Fibroblast of skin of right biceps (primary cell): ENCODE measurements around the gene CPT1A.

Experiments used
- DNase-seq: peaks from one replicate; pipeline ENCODE4 v3.0.0-alpha.2; 2013

CPT1A gene

GRCh38 chr11:68783216-68783821 lies 58.4 kb downstream of the CPT1A start:
- no peak for DNase-seq

- no peak for DNase-seq
Observed at GRCh38 chr11:68782711-68783110, 59.0 kb downstream of the CPT1A start.

GRCh38 chr11:68780829-68781228 lies 60.9 kb downstream of the CPT1A start:
- DNase-seq = no peak

- no peak for DNase-seq
Observed at GRCh38 chr11:68778205-68778604, 63.5 kb downstream of the CPT1A start.

- peak; percentile 9 for DNase-seq
Observed at GRCh38 chr11:68776442-68777235, 65.1 kb downstream of the CPT1A start.

GRCh38 chr11:68775951-68776388 lies 65.7 kb downstream of the CPT1A start:
- no peak for DNase-seq

- no peak for DNase-seq
Observed at GRCh38 chr11:68774194-68774585, 67.5 kb downstream of the CPT1A start.

- DNase-seq = no peak
Observed at GRCh38 chr11:68773521-68774193, 68.1 kb downstream of the CPT1A start.

- DNase-seq = no peak
Observed at GRCh38 chr11:68772936-68773335, 68.8 kb downstream of the CPT1A start.

- no peak for DNase-seq
Observed at GRCh38 chr11:68770781-68771180, 70.9 kb downstream of the CPT1A start.

- DNase-seq = no peak
Observed at GRCh38 chr11:68767672-68768071, 74.0 kb downstream of the CPT1A start.

GRCh38 chr11:68766786-68767185 lies 74.9 kb downstream of the CPT1A start:
- no peak for DNase-seq

- no peak for DNase-seq
Observed at GRCh38 chr11:68764746-68765145, 77.0 kb downstream of the CPT1A start.

- no peak for DNase-seq
Observed at GRCh38 chr11:68763926-68764657, 77.6 kb downstream of the CPT1A start.

- no peak for DNase-seq
Observed at GRCh38 chr11:68763181-68763721, 78.5 kb downstream of the CPT1A start.

GRCh38 chr11:68762481-68762880 lies 79.2 kb downstream of the CPT1A start:
- DNase-seq = no peak

GRCh38 chr11:68761801-68762200 lies 79.9 kb downstream of the CPT1A start:
- DNase-seq = no peak

GRCh38 chr11:68759991-68760390 lies 81.7 kb downstream of the CPT1A start:
- no peak for DNase-seq

- DNase-seq = no peak
Observed at GRCh38 chr11:68757711-68758110, 84.0 kb downstream of the CPT1A start.

GRCh38 chr11:68756171-68756766 lies 85.4 kb downstream of the CPT1A start:
- DNase-seq = peak; percentile 47

- no peak for DNase-seq
Observed at GRCh38 chr11:68753300-68753699, 88.4 kb downstream of the CPT1A start.

- peak; percentile 77 for DNase-seq
Observed at GRCh38 chr11:68751331-68751856, 90.3 kb downstream of the CPT1A start, which contains the start of gene TESMIN. TESMIN (minus strand) TSS chr11:68751520; CDS start chr11:68750660, 860 bp downstream.
